Tibial nerve (tissue), 3 donors: ENCODE results near the gene ZMYND8.

Experiments
- POLR2A ChIP-seq, 2 donors: fragments of 450-650 bp; IDR thresholded peaks; one replicate each; pipeline ENCODE4 v1.6.1; 2017; ENCODE audit warnings: antibody characterized with exemption in 2 of 2, mild to moderate bottlenecking in 2 of 2, moderate library complexity in 2 of 2
- TF ChIP-seq, protein P1 (sequence below), 5 experiments: fragments of 200-600 bp in 3 of 5; fragments of 450-650 bp in 2 of 5; sonication (generic) in 3 of 5; IDR thresholded peaks; one replicate each; pipeline ENCODE4 v1.5.1; 2016 to 2019; ENCODE audit warnings: antibody characterized with exemption in 5 of 5, mild to moderate bottlenecking in 3 of 5, moderate library complexity in 2 of 5

DNA sequence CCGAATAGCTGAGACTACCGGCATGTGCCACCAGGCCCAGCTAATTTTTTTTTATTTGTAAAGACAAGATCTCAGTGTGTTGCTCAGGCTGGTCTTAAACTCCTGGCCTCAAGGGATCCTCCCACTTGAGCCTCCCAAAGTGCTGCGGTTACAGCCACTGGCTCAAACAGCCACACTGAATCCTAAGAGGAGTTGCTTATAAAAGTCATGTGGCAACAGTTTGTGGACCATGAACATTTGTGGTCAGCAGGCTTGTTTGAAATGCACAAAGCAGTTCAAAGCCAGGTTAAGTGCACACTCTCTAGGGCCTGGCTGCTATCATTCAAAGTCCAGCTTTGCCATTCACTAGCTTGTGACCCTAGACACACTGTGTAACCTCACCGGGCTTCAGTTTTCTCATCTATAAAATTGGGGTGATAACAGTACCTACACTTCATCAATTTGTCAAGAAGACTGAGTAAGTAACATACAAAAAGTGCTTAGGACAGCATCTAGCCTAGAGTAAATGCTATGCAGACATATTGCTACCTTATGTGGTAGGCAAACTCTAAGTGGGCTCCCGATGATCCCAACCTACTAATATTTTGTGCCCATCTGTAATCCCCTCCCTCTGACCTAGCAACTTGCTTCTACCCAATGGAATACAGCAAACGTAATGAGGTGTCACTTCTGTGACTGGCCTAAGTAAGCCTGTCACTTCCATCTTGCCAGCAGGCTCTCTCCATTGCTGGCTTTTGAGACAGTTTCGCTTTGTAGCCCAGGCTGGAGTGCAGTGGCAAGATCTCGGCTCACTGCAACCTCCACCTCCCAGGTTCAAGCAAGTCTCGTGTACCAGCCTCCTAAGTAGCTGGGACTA is 122.9 kb downstream of the ZMYND8 start:
- TF ChIP-seq POLR2A (IDR thresholded peaks at IDR 0.05): no peak
- TF ChIP-seq, protein P1, sequence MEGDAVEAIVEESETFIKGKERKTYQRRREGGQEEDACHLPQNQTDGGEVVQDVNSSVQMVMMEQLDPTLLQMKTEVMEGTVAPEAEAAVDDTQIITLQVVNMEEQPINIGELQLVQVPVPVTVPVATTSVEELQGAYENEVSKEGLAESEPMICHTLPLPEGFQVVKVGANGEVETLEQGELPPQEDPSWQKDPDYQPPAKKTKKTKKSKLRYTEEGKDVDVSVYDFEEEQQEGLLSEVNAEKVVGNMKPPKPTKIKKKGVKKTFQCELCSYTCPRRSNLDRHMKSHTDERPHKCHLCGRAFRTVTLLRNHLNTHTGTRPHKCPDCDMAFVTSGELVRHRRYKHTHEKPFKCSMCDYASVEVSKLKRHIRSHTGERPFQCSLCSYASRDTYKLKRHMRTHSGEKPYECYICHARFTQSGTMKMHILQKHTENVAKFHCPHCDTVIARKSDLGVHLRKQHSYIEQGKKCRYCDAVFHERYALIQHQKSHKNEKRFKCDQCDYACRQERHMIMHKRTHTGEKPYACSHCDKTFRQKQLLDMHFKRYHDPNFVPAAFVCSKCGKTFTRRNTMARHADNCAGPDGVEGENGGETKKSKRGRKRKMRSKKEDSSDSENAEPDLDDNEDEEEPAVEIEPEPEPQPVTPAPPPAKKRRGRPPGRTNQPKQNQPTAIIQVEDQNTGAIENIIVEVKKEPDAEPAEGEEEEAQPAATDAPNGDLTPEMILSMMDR (IDR thresholded peaks at IDR 0.05): no peak
